Measurements from ENCODE around the gene RPS27L.

DNA sequence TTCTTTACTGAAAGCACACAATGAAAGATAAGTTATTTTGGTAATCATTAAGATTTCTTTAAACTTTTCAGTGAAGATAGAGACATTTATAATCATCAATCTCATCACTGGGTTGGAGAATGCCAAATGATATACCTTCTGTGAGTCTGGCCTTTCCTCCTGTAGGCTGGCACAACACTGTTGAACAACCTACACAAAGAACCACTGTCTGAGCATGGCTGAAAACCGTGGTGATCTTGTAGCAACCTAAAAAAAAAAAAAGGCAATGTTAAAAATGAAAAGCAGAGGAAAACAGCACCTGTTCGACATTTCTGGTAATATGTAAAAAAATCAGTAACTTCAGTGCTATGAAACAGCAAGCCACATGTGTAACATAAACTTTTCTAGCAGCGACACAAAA is 1.8 kb downstream of the RPS27L start:
- TF ChIP-seq POLR2A (IDR thresholded peaks at IDR 0.05; ENCODE audit: low read length), result no peak
- TF ChIP-seq JUNB (IDR thresholded peaks at IDR 0.05), result no peak
- no peak for TF ChIP-seq FOSL2 (IDR thresholded peaks at IDR 0.05)
- no peak for TF ChIP-seq FOSL2 (CRISPR knock-in tag; IDR thresholded peaks at IDR 0.05)
- no peak for TF ChIP-seq CTCF (IDR thresholded peaks at IDR 0.05)
